Gastrocnemius medialis (tissue), 4 donors: ENCODE measurements around the gene SLTM.

ENCODE experiments used
- CTCF ChIP-seq, 5 experiments: fragments of 450-650 bp in 3 of 5; fragments of 200-600 bp in 2 of 5; sonication (generic) in 2 of 5; IDR thresholded peaks in 4 of 5; conservative IDR thresholded peaks in 1 of 5; 1 replicate in 4 of 5; 2 replicates in 1 of 5; pipeline ENCODE4 v1.5.1; 2016 to 2019; ENCODE audit warnings: antibody characterized with exemption in 5 of 5, mild to moderate bottlenecking in 3 of 5, moderate library complexity in 3 of 5
- POLR2A ChIP-seq, 2 donors: fragments of 450-650 bp; IDR thresholded peaks; one replicate each; pipeline ENCODE4 v1.6.1; 2017; ENCODE audit warnings: antibody characterized with exemption in 2 of 2, mild to moderate bottlenecking in 2 of 2, moderate library complexity in 2 of 2

DNA sequence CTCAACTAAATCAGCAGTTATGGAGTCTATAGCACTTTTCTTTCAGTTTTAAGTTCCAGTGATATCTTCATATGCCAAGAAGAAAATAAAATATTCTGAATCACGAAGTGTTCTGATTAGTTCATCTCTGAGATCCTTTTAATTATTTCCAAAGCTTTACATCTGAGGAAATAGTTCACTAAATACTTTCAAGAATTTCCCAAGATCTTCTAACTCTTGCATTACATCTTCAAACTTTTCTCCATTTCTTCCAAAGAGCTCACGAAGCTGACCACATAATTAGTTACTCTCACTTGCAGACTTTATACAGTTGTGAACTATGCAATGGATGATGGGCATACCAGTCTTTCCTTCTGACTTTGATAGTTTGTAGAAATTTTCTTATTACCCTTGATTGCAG is 49.8 kb upstream of the SLTM start:
- TF ChIP-seq CTCF (IDR thresholded peaks at IDR 0.05 in 4 of 5, conservative IDR thresholded peaks at IDR 0.05 in 1 of 5) (no peak), POLR2A (IDR thresholded peaks at IDR 0.05) (no peak)
